HEK293 (cell line): Measurements from ENCODE around the gene IGFLR1.

Experiments used
- KLF8 ChIP-seq: fragments of 450-650 bp; formaldehyde crosslinking; IDR thresholded peaks from 2 replicates; pipeline ENCODE4 v1.5.1; 2016; ENCODE audit warnings: missing biosample characterization, missing genetic modification characterization
- ZNF140 ChIP-seq: fragments of 450-650 bp; formaldehyde crosslinking; IDR thresholded peaks from 2 replicates; pipeline ENCODE4 v1.5.1; 2016; ENCODE audit warnings: missing biosample characterization, missing genetic modification characterization
- ZNF169 ChIP-seq: fragments of 450-650 bp; formaldehyde crosslinking; IDR thresholded peaks from 2 replicates; pipeline ENCODE4 v1.5.1; 2016; ENCODE audit warnings: missing biosample characterization, missing genetic modification characterization
- ZNF174 ChIP-seq: fragments of 450-650 bp; formaldehyde crosslinking; IDR thresholded peaks from 2 replicates; pipeline ENCODE4 v1.5.0; 2017; ENCODE audit warnings: missing biosample characterization, mild to moderate bottlenecking, missing genetic modification characterization
- ZNF175 ChIP-seq: fragments of 450-650 bp; formaldehyde crosslinking; IDR thresholded peaks from 2 replicates; pipeline ENCODE4 v1.5.1; 2016; ENCODE audit warnings: missing biosample characterization, missing genetic modification characterization
- ZNF184 ChIP-seq: fragments of 450-650 bp; IDR thresholded peaks from 2 replicates; pipeline ENCODE4 v1.5.1; 2018; ENCODE audit warnings: missing biosample characterization, mild to moderate bottlenecking, missing genetic modification characterization
- ZNF24 ChIP-seq: fragments of 450-650 bp; formaldehyde crosslinking; IDR thresholded peaks from 2 replicates; pipeline ENCODE4 v1.5.1; 2016; ENCODE audit warnings: missing biosample characterization, missing genetic modification characterization
- ZNF311 ChIP-seq: fragments of 450-650 bp; formaldehyde crosslinking; IDR thresholded peaks from 2 replicates; pipeline ENCODE4 v1.5.1; 2017; ENCODE audit warnings: missing biosample characterization, missing genetic modification characterization, borderline replicate concordance
- ZNF324 ChIP-seq: fragments of 450-650 bp; formaldehyde crosslinking; IDR thresholded peaks from 2 replicates; pipeline ENCODE4 v1.5.1; 2016; ENCODE audit warnings: missing biosample characterization, missing genetic modification characterization
- ZNF416 ChIP-seq: fragments of 450-650 bp; formaldehyde crosslinking; IDR thresholded peaks from 2 replicates; pipeline ENCODE4 v1.5.1; 2016; ENCODE audit warnings: missing biosample characterization, missing genetic modification characterization
- ZNF544 ChIP-seq: fragments of 450-650 bp; formaldehyde crosslinking; IDR thresholded peaks from 2 replicates; pipeline ENCODE4 v1.5.0; 2017; ENCODE audit warnings: missing biosample characterization, missing genetic modification characterization
- ZNF610 ChIP-seq: fragments of 450-650 bp; formaldehyde crosslinking; IDR thresholded peaks from 2 replicates; pipeline ENCODE4 v1.5.1; 2016; ENCODE audit warnings: missing biosample characterization, missing genetic modification characterization, borderline replicate concordance
- ZNF791 ChIP-seq: fragments of 450-650 bp; formaldehyde crosslinking; IDR thresholded peaks from 2 replicates; pipeline ENCODE4 v1.5.1; 2016; ENCODE audit warnings: missing biosample characterization, missing genetic modification characterization
- TF ChIP-seq, protein P1 (sequence below): fragments of 450-650 bp; formaldehyde crosslinking; IDR thresholded peaks from 2 replicates; pipeline ENCODE4 v1.5.1; 2016; ENCODE audit warnings: missing biosample characterization, missing genetic modification characterization
- TF ChIP-seq, protein P2 (sequence below): fragments of 450-650 bp; formaldehyde crosslinking; IDR thresholded peaks from 2 replicates; pipeline ENCODE4 v1.5.1; 2016; ENCODE audit warnings: missing biosample characterization, missing genetic modification characterization
- TF ChIP-seq, protein P3 (sequence below): fragments of 450-650 bp; formaldehyde crosslinking; IDR thresholded peaks from 2 replicates; pipeline ENCODE4 v1.5.1; 2017; ENCODE audit warnings: missing biosample characterization, missing genetic modification characterization
- TF ChIP-seq, protein P4 (sequence below): fragments of 450-650 bp; formaldehyde crosslinking; IDR thresholded peaks from 2 replicates; pipeline ENCODE4 v1.5.1; 2016; ENCODE audit warnings: missing biosample characterization, missing genetic modification characterization
- TF ChIP-seq, protein P5 (sequence below): IDR thresholded peaks from 2 replicates; pipeline ENCODE4 v1.6.1; 2011; ENCODE audit warnings: mild to moderate bottlenecking, low read depth, low read length, borderline replicate concordance
- TF ChIP-seq, protein P6 (sequence below): fragments of 450-650 bp; formaldehyde crosslinking; IDR thresholded peaks from 2 replicates; pipeline ENCODE4 v1.5.1; 2016; ENCODE audit warnings: missing biosample characterization, missing genetic modification characterization, low read depth
- TF ChIP-seq, protein P7 (sequence below): fragments of 450-650 bp; formaldehyde crosslinking; IDR thresholded peaks from 2 replicates; pipeline ENCODE4 v1.5.1; 2016; ENCODE audit warnings: missing biosample characterization, missing genetic modification characterization
- TF ChIP-seq, protein P8 (sequence below): fragments of 450-650 bp; formaldehyde crosslinking; IDR thresholded peaks from 2 replicates; pipeline ENCODE4 v1.5.1; 2016; ENCODE audit warnings: missing biosample characterization, missing genetic modification characterization
- TF ChIP-seq, protein P9 (sequence below): fragments of 450-650 bp; formaldehyde crosslinking; IDR thresholded peaks from 2 replicates; pipeline ENCODE4 v1.5.1; 2017; ENCODE audit warnings: missing biosample characterization, missing genetic modification characterization
- TF ChIP-seq, protein P10 (sequence below): fragments of 450-650 bp; formaldehyde crosslinking; IDR thresholded peaks from 2 replicates; pipeline ENCODE4 v1.5.1; 2016; ENCODE audit warnings: missing biosample characterization, missing genetic modification characterization, low read depth

Gene IGFLR1

DNA sequence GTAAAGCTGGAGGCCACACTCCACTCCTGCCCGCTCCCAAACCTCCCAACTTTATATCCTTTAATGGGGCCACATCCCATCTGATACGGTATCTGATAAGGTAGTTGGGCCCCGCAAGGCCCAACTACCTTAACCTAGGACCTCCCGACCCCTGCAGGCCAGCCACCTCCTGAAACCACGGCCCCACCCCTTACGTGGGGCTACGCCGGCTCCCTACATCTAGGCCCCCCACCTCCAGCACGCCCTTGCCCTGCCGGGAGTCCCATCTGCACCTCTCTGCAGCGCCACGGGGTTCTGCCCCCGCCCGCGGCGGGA is 2.2 kb downstream of the IGFLR1 start (continued):
- TF ChIP-seq, protein P1, sequence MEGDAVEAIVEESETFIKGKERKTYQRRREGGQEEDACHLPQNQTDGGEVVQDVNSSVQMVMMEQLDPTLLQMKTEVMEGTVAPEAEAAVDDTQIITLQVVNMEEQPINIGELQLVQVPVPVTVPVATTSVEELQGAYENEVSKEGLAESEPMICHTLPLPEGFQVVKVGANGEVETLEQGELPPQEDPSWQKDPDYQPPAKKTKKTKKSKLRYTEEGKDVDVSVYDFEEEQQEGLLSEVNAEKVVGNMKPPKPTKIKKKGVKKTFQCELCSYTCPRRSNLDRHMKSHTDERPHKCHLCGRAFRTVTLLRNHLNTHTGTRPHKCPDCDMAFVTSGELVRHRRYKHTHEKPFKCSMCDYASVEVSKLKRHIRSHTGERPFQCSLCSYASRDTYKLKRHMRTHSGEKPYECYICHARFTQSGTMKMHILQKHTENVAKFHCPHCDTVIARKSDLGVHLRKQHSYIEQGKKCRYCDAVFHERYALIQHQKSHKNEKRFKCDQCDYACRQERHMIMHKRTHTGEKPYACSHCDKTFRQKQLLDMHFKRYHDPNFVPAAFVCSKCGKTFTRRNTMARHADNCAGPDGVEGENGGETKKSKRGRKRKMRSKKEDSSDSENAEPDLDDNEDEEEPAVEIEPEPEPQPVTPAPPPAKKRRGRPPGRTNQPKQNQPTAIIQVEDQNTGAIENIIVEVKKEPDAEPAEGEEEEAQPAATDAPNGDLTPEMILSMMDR (tag by site-specific recombination), result peak; percentile 76
- TF ChIP-seq ZNF324 (tag by site-specific recombination), result no peak; the same call in 1 of the 2 replicates
- TF ChIP-seq ZNF311 (tag by site-specific recombination), result no peak
- TF ChIP-seq ZNF175 (tag by site-specific recombination), result no peak
- TF ChIP-seq ZNF184 (tag by site-specific recombination), result no peak
- TF ChIP-seq, protein P2, sequence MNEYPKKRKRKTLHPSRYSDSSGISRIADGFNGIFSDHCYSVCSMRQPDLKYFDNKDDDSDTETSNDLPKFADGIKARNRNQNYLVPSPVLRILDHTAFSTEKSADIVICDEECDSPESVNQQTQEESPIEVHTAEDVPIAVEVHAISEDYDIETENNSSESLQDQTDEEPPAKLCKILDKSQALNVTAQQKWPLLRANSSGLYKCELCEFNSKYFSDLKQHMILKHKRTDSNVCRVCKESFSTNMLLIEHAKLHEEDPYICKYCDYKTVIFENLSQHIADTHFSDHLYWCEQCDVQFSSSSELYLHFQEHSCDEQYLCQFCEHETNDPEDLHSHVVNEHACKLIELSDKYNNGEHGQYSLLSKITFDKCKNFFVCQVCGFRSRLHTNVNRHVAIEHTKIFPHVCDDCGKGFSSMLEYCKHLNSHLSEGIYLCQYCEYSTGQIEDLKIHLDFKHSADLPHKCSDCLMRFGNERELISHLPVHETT (tag by site-specific recombination), result no peak
- TF ChIP-seq ZNF140, result no peak
- TF ChIP-seq ZNF24 (tag by site-specific recombination), result no peak
- TF ChIP-seq, protein P3, sequence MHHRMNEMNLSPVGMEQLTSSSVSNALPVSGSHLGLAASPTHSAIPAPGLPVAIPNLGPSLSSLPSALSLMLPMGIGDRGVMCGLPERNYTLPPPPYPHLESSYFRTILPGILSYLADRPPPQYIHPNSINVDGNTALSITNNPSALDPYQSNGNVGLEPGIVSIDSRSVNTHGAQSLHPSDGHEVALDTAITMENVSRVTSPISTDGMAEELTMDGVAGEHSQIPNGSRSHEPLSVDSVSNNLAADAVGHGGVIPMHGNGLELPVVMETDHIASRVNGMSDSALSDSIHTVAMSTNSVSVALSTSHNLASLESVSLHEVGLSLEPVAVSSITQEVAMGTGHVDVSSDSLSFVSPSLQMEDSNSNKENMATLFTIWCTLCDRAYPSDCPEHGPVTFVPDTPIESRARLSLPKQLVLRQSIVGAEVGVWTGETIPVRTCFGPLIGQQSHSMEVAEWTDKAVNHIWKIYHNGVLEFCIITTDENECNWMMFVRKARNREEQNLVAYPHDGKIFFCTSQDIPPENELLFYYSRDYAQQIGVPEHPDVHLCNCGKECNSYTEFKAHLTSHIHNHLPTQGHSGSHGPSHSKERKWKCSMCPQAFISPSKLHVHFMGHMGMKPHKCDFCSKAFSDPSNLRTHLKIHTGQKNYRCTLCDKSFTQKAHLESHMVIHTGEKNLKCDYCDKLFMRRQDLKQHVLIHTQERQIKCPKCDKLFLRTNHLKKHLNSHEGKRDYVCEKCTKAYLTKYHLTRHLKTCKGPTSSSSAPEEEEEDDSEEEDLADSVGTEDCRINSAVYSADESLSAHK (tag by site-specific recombination), result peak; percentile 47; the same call in 1 of the 2 replicates
- TF ChIP-seq ZNF544 (tag by site-specific recombination), result no peak
- TF ChIP-seq, protein P4, sequence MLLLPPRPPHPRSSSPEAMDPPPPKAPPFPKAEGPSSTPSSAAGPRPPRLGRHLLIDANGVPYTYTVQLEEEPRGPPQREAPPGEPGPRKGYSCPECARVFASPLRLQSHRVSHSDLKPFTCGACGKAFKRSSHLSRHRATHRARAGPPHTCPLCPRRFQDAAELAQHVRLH (tag by site-specific recombination), result no peak
- TF ChIP-seq, protein P5, sequence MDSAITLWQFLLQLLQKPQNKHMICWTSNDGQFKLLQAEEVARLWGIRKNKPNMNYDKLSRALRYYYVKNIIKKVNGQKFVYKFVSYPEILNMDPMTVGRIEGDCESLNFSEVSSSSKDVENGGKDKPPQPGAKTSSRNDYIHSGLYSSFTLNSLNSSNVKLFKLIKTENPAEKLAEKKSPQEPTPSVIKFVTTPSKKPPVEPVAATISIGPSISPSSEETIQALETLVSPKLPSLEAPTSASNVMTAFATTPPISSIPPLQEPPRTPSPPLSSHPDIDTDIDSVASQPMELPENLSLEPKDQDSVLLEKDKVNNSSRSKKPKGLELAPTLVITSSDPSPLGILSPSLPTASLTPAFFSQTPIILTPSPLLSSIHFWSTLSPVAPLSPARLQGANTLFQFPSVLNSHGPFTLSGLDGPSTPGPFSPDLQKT, result no peak
- TF ChIP-seq, protein P6, sequence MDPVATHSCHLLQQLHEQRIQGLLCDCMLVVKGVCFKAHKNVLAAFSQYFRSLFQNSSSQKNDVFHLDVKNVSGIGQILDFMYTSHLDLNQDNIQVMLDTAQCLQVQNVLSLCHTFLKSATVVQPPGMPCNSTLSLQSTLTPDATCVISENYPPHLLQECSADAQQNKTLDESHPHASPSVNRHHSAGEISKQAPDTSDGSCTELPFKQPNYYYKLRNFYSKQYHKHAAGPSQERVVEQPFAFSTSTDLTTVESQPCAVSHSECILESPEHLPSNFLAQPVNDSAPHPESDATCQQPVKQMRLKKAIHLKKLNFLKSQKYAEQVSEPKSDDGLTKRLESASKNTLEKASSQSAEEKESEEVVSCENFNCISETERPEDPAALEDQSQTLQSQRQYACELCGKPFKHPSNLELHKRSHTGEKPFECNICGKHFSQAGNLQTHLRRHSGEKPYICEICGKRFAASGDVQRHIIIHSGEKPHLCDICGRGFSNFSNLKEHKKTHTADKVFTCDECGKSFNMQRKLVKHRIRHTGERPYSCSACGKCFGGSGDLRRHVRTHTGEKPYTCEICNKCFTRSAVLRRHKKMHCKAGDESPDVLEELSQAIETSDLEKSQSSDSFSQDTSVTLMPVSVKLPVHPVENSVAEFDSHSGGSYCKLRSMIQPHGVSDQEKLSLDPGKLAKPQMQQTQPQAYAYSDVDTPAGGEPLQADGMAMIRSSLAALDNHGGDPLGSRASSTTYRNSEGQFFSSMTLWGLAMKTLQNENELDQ (tag by site-specific recombination), result no peak
- no peak for TF ChIP-seq ZNF791 (tag by site-specific recombination)
- TF ChIP-seq ZNF416 (tag by site-specific recombination), result no peak
- no peak for TF ChIP-seq ZNF174
- TF ChIP-seq, protein P7, sequence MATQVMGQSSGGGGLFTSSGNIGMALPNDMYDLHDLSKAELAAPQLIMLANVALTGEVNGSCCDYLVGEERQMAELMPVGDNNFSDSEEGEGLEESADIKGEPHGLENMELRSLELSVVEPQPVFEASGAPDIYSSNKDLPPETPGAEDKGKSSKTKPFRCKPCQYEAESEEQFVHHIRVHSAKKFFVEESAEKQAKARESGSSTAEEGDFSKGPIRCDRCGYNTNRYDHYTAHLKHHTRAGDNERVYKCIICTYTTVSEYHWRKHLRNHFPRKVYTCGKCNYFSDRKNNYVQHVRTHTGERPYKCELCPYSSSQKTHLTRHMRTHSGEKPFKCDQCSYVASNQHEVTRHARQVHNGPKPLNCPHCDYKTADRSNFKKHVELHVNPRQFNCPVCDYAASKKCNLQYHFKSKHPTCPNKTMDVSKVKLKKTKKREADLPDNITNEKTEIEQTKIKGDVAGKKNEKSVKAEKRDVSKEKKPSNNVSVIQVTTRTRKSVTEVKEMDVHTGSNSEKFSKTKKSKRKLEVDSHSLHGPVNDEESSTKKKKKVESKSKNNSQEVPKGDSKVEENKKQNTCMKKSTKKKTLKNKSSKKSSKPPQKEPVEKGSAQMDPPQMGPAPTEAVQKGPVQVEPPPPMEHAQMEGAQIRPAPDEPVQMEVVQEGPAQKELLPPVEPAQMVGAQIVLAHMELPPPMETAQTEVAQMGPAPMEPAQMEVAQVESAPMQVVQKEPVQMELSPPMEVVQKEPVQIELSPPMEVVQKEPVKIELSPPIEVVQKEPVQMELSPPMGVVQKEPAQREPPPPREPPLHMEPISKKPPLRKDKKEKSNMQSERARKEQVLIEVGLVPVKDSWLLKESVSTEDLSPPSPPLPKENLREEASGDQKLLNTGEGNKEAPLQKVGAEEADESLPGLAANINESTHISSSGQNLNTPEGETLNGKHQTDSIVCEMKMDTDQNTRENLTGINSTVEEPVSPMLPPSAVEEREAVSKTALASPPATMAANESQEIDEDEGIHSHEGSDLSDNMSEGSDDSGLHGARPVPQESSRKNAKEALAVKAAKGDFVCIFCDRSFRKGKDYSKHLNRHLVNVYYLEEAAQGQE (tag by site-specific recombination), result no peak
- TF ChIP-seq, protein P8, sequence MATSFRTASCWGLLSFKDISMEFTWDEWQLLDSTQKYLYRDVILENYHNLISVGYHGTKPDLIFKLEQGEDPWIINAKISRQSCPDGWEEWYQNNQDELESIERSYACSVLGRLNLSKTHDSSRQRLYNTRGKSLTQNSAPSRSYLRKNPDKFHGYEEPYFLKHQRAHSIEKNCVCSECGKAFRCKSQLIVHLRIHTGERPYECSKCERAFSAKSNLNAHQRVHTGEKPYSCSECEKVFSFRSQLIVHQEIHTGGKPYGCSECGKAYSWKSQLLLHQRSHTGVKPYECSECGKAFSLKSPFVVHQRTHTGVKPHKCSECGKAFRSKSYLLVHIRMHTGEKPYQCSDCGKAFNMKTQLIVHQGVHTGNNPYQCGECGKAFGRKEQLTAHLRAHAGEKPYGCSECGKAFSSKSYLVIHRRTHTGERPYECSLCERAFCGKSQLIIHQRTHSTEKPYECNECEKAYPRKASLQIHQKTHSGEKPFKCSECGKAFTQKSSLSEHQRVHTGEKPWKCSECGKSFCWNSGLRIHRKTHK (tag by site-specific recombination), result no peak
- TF ChIP-seq ZNF169, result no peak
- TF ChIP-seq KLF8, result no peak
- TF ChIP-seq, protein P9, sequence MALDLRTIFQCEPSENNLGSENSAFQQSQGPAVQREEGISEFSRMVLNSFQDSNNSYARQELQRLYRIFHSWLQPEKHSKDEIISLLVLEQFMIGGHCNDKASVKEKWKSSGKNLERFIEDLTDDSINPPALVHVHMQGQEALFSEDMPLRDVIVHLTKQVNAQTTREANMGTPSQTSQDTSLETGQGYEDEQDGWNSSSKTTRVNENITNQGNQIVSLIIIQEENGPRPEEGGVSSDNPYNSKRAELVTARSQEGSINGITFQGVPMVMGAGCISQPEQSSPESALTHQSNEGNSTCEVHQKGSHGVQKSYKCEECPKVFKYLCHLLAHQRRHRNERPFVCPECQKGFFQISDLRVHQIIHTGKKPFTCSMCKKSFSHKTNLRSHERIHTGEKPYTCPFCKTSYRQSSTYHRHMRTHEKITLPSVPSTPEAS (tag by site-specific recombination), result no peak
- TF ChIP-seq, protein P10, sequence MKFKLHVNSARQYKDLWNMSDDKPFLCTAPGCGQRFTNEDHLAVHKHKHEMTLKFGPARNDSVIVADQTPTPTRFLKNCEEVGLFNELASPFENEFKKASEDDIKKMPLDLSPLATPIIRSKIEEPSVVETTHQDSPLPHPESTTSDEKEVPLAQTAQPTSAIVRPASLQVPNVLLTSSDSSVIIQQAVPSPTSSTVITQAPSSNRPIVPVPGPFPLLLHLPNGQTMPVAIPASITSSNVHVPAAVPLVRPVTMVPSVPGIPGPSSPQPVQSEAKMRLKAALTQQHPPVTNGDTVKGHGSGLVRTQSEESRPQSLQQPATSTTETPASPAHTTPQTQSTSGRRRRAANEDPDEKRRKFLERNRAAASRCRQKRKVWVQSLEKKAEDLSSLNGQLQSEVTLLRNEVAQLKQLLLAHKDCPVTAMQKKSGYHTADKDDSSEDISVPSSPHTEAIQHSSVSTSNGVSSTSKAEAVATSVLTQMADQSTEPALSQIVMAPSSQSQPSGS (tag by site-specific recombination), result no peak
- no peak for TF ChIP-seq ZNF610 (tag by site-specific recombination)
